Fibroblast of mammary gland (primary cell): ENCODE results near the gene DGAT2.
A peak's percentile ranks its signal among the peaks of the same experiment; 100 is the strongest.

Source experiments
- DNase-seq: peaks from one replicate; pipeline ENCODE4 v3.0.0-alpha.2; 2010; ENCODE audit warnings: low read depth
- H3K4me3 ChIP-seq: 2 replicates; pipeline ENCODE4 v1.5.1; 2011; ENCODE audit warnings: low read depth, mild to moderate bottlenecking, low read length, moderate library complexity; ENCODE audit not compliant: control insufficient read depth
- TF ChIP-seq, protein P1 (sequence below): conservative IDR thresholded peaks from 2 replicates; pipeline ENCODE4 v1.5.1; 2011; ENCODE audit warnings: low read depth, low read length, inconsistent platforms; ENCODE audit not compliant: control insufficient read depth, insufficient read depth

The DGAT2 gene

DNA sequence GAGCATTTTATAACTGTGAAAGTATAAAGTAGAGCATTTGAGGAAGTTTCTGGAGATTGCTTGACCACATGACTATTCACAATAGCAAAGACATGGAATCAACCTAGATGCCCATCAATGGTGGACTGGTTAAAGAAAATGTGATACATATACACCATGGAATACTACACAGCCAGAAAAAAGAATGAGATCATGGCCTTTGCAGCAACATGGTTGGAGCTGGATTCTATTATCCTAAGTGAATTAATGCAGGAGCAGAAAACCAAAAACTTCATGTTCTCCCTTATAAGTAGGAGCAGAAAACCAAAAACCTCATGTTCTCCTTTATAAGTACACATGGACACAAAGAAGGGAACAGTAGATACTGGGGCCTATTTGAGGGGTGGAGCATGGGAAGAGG, 76.7 kb downstream of the DGAT2 start:
- TF ChIP-seq, protein P1, sequence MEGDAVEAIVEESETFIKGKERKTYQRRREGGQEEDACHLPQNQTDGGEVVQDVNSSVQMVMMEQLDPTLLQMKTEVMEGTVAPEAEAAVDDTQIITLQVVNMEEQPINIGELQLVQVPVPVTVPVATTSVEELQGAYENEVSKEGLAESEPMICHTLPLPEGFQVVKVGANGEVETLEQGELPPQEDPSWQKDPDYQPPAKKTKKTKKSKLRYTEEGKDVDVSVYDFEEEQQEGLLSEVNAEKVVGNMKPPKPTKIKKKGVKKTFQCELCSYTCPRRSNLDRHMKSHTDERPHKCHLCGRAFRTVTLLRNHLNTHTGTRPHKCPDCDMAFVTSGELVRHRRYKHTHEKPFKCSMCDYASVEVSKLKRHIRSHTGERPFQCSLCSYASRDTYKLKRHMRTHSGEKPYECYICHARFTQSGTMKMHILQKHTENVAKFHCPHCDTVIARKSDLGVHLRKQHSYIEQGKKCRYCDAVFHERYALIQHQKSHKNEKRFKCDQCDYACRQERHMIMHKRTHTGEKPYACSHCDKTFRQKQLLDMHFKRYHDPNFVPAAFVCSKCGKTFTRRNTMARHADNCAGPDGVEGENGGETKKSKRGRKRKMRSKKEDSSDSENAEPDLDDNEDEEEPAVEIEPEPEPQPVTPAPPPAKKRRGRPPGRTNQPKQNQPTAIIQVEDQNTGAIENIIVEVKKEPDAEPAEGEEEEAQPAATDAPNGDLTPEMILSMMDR: no peak
- DNase-seq: no peak
- no peak overlapping the region for H3K4me3 ChIP-seq

DNA sequence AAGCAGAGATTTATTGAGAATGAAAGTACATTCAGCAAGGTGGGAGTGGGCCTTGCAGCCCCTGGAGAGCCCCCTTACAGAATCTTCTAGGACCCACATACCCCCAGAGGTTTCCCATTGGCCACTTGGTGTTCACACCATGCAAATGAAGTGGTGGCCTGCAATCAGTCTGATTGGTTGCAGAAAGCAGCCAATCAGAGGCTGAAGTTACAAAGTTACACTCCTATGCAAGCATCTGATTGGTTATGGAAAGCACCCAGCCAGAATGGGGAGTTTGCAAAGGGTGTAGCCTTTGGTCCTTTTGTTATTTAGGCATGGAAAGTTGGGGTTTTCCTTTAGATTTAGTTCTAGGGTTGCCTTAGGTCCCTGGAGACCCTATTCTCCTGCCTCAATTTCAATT, 81.3 kb downstream of the DGAT2 start:
- TF ChIP-seq, protein P1: no peak
- H3K4me3 ChIP-seq: no peak overlapping the region
- DNase-seq: no peak

DNA sequence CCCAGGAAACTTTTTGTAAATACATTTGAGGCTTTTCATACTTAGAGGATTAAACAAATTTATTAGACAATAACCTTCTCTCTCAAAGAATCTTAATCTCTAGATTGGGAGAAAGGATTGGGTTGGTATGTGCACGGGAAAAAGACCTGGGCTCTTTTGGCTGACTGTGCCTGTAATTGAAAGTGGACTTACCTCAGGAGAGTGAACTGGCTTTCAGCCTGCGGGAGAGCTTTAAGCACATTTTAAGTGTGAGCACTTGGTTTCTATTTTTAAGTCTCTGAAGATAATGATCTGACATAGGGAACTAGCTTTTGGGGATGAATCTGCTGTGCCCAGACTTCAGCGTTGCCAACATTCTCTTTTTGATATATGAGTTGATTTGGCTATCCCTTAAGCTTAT, 82.2 kb downstream of the DGAT2 start:
- TF ChIP-seq, protein P1: no peak
- peak; percentile 19 for DNase-seq
- no peak overlapping the region for H3K4me3 ChIP-seq
